Measurements from ENCODE around the gene ATP6V0A4. TPM values are rescaled to one million over a fixed set of nuclear protein-coding genes. Genes with fewer than 3 reads are reported as not detected.
A peak's percentile ranks its signal among the peaks of the same experiment; 100 is the strongest.

Gene ATP6V0A4
- total RNA-seq, 1 experiment from 2014 or later = 9.1 TPM

DNA sequence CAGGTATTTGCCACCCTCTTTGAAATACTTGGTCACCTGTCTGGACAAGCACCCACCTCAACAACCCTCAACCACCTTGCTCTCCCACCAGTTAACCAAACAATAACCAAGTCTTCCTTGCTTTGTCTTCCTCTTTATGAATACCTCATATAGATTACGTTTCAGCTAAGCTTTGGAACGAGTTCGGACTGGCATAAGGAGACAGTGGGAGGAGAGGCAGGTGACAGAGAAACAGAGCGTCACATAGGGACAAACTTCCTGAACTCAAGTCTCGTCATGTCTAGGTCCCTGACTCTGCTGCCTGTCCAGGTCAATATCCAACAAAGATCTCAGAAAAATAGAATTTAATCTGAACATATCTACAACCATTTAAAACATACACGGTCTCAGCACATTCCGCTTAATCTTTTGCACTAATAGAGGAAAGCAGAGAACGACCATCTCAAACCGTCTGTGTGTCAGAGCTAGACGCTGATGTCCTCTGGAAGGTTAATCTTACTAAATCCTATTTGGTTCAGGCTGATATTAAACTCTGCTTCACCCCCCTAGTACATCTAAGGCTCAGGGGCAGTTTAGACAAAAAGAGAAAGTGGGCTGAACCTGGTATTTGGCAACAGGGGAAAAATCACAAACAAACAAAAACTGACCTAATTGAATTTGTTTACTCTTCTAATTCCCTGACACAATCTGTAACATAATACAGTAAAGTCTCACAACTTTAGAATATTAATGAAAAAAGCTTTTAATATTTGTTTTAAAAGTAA lies 70.5 kb downstream of the ATP6V0A4 start:
- ChIA-PET POLR2A (ENCODE audit: unreplicated experiment) (no interaction called here), CTCF (no interaction called here)
- Histone ChIP-seq H3K79me2 (ENCODE audit: low read depth) (no peaks in the 10 kb centered on the region), H3K4me2 (no peak overlapping the region), H3F3A (ENCODE audit: insufficient read depth, low read depth) (peaks cover 9% of the 10 kb centered on the region; the same call in 1 of the 2 replicates), H3K9me2 (ENCODE audit: insufficient read depth) (no peaks in the 10 kb centered on the region), H3K4me3 (no peak overlapping the region), H2AFZ (no peak overlapping the region), H4K20me1 (ENCODE audit: insufficient read depth) (no peaks in the 10 kb centered on the region), H3K27ac (no peak overlapping the region), H3K4me1 (replicated peaks; ENCODE audit: insufficient read depth) (no peaks in the 10 kb centered on the region), H3K27me3 (ENCODE audit: insufficient read depth, low read depth) (no peaks in the 10 kb centered on the region), H3K9me3 (ENCODE audit: insufficient read depth, low read depth) (no peaks in the 10 kb centered on the region; the same call in 1 of the 2 replicates), H3K36me3 (ENCODE audit: low read depth) (no peaks in the 10 kb centered on the region)
- intact Hi-C loops (cut with micrococcal nuclease; ENCODE audit: unreplicated experiment) = no loop called here
- BruUV-seq (replicated peaks) = no TSS peak
- no peak for TF ChIP-seq EZH2 (IDR thresholded peaks at IDR 0.05; ENCODE audit: low read depth)
- TF ChIP-seq, protein P1, sequence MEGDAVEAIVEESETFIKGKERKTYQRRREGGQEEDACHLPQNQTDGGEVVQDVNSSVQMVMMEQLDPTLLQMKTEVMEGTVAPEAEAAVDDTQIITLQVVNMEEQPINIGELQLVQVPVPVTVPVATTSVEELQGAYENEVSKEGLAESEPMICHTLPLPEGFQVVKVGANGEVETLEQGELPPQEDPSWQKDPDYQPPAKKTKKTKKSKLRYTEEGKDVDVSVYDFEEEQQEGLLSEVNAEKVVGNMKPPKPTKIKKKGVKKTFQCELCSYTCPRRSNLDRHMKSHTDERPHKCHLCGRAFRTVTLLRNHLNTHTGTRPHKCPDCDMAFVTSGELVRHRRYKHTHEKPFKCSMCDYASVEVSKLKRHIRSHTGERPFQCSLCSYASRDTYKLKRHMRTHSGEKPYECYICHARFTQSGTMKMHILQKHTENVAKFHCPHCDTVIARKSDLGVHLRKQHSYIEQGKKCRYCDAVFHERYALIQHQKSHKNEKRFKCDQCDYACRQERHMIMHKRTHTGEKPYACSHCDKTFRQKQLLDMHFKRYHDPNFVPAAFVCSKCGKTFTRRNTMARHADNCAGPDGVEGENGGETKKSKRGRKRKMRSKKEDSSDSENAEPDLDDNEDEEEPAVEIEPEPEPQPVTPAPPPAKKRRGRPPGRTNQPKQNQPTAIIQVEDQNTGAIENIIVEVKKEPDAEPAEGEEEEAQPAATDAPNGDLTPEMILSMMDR (conservative IDR thresholded peaks at IDR 0.05) = no peak
- no peak for DNase-seq

GRCh38 chr7:138726288-138726687 lies 71.7 kb downstream of the ATP6V0A4 start:
- H2AFZ ChIP-seq = no peak overlapping the region
- POLR2A ChIA-PET (ENCODE audit: unreplicated experiment) = no interaction called here
- no peaks in the 10 kb centered on the region for H3K36me3 ChIP-seq (ENCODE audit: low read depth)
- no peaks in the 10 kb centered on the region for H3K27me3 ChIP-seq (ENCODE audit: insufficient read depth, low read depth)
- no peaks in the 10 kb centered on the region for H3K4me1 ChIP-seq (replicated peaks; ENCODE audit: insufficient read depth)
- H3K9me3 ChIP-seq (ENCODE audit: insufficient read depth, low read depth) = no peaks in the 10 kb centered on the region; the same call in 1 of the 2 replicates
- peaks cover 9% of the 10 kb centered on the region; the same call in 1 of the 2 replicates for H3F3A ChIP-seq (ENCODE audit: insufficient read depth, low read depth)
- CTCF ChIA-PET = no interaction called here
- no peak for DNase-seq
- intact Hi-C loops (cut with micrococcal nuclease; ENCODE audit: unreplicated experiment) = no loop called here
- no TSS peak for BruUV-seq (replicated peaks)
- no peaks in the 10 kb centered on the region for H3K79me2 ChIP-seq (ENCODE audit: low read depth)
- H3K27ac ChIP-seq = no peak overlapping the region
- no peaks in the 10 kb centered on the region for H4K20me1 ChIP-seq (ENCODE audit: insufficient read depth)
- no peak overlapping the region for H3K4me3 ChIP-seq
- H3K4me2 ChIP-seq = no peak overlapping the region
- no peaks in the 10 kb centered on the region for H3K9me2 ChIP-seq (ENCODE audit: insufficient read depth)
- TF ChIP-seq, protein P1 (conservative IDR thresholded peaks at IDR 0.05) = 0 out of 2 replicates have a peak, but pooled peaks have one; percentile 31
- no peak for TF ChIP-seq EZH2 (IDR thresholded peaks at IDR 0.05; ENCODE audit: low read depth)

DNA sequence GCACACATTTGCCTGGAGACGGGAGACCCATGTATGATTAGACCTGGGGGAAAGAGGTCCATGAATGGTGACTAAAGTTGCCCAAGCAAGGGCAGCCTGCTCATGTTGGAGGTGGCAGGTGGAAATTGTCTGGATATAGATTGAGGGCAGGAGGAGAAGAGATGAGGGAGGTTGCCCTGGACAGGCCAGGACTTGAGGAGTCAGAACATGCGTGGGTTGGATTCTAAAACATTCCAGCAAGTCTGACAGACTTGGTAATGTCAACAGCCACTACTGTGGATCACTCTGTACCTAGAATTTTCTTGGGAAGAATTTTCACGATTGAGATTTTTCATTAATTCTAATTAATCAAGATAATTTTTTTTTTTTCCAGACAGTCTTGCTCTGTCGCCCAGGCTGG lies 77.7 kb downstream of the ATP6V0A4 start:
- no peaks in the 10 kb centered on the region for H3K27me3 ChIP-seq (ENCODE audit: insufficient read depth, low read depth)
- H4K20me1 ChIP-seq (ENCODE audit: insufficient read depth) = no peaks in the 10 kb centered on the region
- no peak overlapping the region for H2AFZ ChIP-seq
- no TSS peak for BruUV-seq (replicated peaks)
- H3F3A ChIP-seq (ENCODE audit: insufficient read depth, low read depth) = no peaks in the 10 kb centered on the region
- H3K36me3 ChIP-seq (ENCODE audit: low read depth) = no peaks in the 10 kb centered on the region
- H3K9me2 ChIP-seq (ENCODE audit: insufficient read depth) = no peaks in the 10 kb centered on the region
- CTCF ChIA-PET = no interaction called here
- TF ChIP-seq, protein P1 (conservative IDR thresholded peaks at IDR 0.05) = no peak
- TF ChIP-seq EZH2 (IDR thresholded peaks at IDR 0.05; ENCODE audit: low read depth) = no peak
- no peak overlapping the region for H3K4me3 ChIP-seq
- intact Hi-C loops (cut with micrococcal nuclease; ENCODE audit: unreplicated experiment) = no loop called here
- no peak for DNase-seq
- no peaks in the 10 kb centered on the region for H3K4me1 ChIP-seq (replicated peaks; ENCODE audit: insufficient read depth)
- H3K79me2 ChIP-seq (ENCODE audit: low read depth) = no peaks in the 10 kb centered on the region
- POLR2A ChIA-PET (ENCODE audit: unreplicated experiment) = no interaction called here
- H3K9me3 ChIP-seq (ENCODE audit: insufficient read depth, low read depth) = no peaks in the 10 kb centered on the region
- H3K27ac ChIP-seq = no peak overlapping the region
- H3K4me2 ChIP-seq = no peak overlapping the region
